ENCODE measurements around the gene HNRNPUL2. TPM values are rescaled to one million over a fixed set of nuclear protein-coding genes. Genes with fewer than 3 reads are reported as not detected.

Gene HNRNPUL2
- total and polyA plus RNA-seq, 10 donors = 26.4 to 62.8 (median 46.0) TPM

- TF ChIP-seq CTCF (IDR thresholded peaks at IDR 0.05 in 8 of 11, conservative IDR thresholded peaks at IDR 0.05 in 3 of 11) = no peak
- no peak for TF ChIP-seq POLR2A (IDR thresholded peaks at IDR 0.05)
- peak in 2 of 3 donors; percentile 27 to 61 for TF ChIP-seq POLR2AphosphoS5 (IDR thresholded peaks at IDR 0.05)
- Histone ChIP-seq H3K4me1 (peaks cover 2 to 87% (median 28%) of the 10 kb centered on the region in 6 donors), H3K27ac (no peak overlapping the region), H3K36me3 (peaks cover 5 to 100% (median 93%) of the 10 kb centered on the region in 6 donors), H3K4me3 (no peak overlapping the region), H3K27me3 (replicated peaks in 1 of 7) (no peaks in the 10 kb centered on the region), H3K9me3 (no peaks in the 10 kb centered on the region)
- no peak for DNase-seq
- intact Hi-C loops (cut with DNase I; ENCODE audit: low total_unique reads) = no loop called here
- WGBS, 5 donors = 89 to 97% (median 94%) methylated on average over 23 to 24 of the region's 24 CpGs
Measured at GRCh38 chr11:62715150-62716130, 11.8 kb downstream of the HNRNPUL2 start.

GRCh38 chr11:62713343-62713742 is 13.9 kb downstream of the HNRNPUL2 start:
- Histone ChIP-seq H3K36me3 (peaks cover 0 to 83% (median 74%) of the 10 kb centered on the region in 6 donors), H3K27ac (peak overlapping the region; percentile 5 to 61 (median 46)), H3K9me3 (no peaks in the 10 kb centered on the region), H3K4me1 (peaks cover 14 to 86% (median 43%) of the 10 kb centered on the region in 6 donors), H3K4me3 (no peak overlapping the region), H3K27me3 (replicated peaks in 1 of 7) (no peaks in the 10 kb centered on the region)
- intact Hi-C loops (cut with DNase I; ENCODE audit: low total_unique reads) = no loop called here
- no peak for DNase-seq
- 83 to 89% (median 85%) methylated on average over 2 of the region's 2 CpGs for WGBS, 5 donors
- TF ChIP-seq POLR2AphosphoS5 (IDR thresholded peaks at IDR 0.05) (peak in 1 of 3 donors; percentile 20), POLR2A (IDR thresholded peaks at IDR 0.05) (no peak), CTCF (IDR thresholded peaks at IDR 0.05 in 8 of 11, conservative IDR thresholded peaks at IDR 0.05 in 3 of 11) (no peak)

- peak overlapping the region in 6 of 8 donors; percentile 39 to 61 (median 48) for H3K27ac ChIP-seq
- no peak overlapping the region for H3K4me3 ChIP-seq
- intact Hi-C loops (cut with DNase I; ENCODE audit: low total_unique reads) = no loop called here
- DNase-seq = no peak
- no peaks in the 10 kb centered on the region for H3K27me3 ChIP-seq (replicated peaks in 1 of 7)
- peaks cover 15 to 86% (median 48%) of the 10 kb centered on the region in 6 donors for H3K4me1 ChIP-seq
- no peaks in the 10 kb centered on the region for H3K9me3 ChIP-seq
- TF ChIP-seq POLR2AphosphoS5 (IDR thresholded peaks at IDR 0.05) (no peak), CTCF (IDR thresholded peaks at IDR 0.05 in 8 of 11, conservative IDR thresholded peaks at IDR 0.05 in 3 of 11) (no peak), POLR2A (IDR thresholded peaks at IDR 0.05) (no peak)
- WGBS, 5 donors = 57 to 67% (median 65%) methylated on average over 3 of the region's 3 CpGs
- peaks cover 0 to 78% (median 69%) of the 10 kb centered on the region in 6 donors for H3K36me3 ChIP-seq
Measured at GRCh38 chr11:62712861-62713260, 14.4 kb downstream of the HNRNPUL2 start.

GRCh38 chr11:62712276-62712812 is 14.9 kb downstream of the HNRNPUL2 start:
- Histone ChIP-seq H3K27me3 (replicated peaks in 1 of 7) (no peaks in the 10 kb centered on the region), H3K27ac (peak overlapping the region in 6 of 8 donors; percentile 39 to 61 (median 48)), H3K4me3 (no peak overlapping the region), H3K4me1 (peaks cover 18 to 86% (median 50%) of the 10 kb centered on the region in 6 donors), H3K36me3 (peaks cover 0 to 73% (median 64%) of the 10 kb centered on the region in 6 donors), H3K9me3 (no peaks in the 10 kb centered on the region)
- DNase-seq = no peak
- intact Hi-C loops (cut with DNase I; ENCODE audit: low total_unique reads) = no loop called here
- TF ChIP-seq POLR2AphosphoS5 (IDR thresholded peaks at IDR 0.05) = no peak
- no peak for TF ChIP-seq CTCF (IDR thresholded peaks at IDR 0.05 in 8 of 11, conservative IDR thresholded peaks at IDR 0.05 in 3 of 11)
- TF ChIP-seq POLR2A (IDR thresholded peaks at IDR 0.05) = no peak
- 71 to 86% (median 85%) methylated on average over 6 of the region's 6 CpGs for WGBS, 5 donors

Data from spleen (tissue), 11 donors.